SK-N-SH treated with all-trans-retinoic acid at 6 μM for 48 hours (cell line): ENCODE results near the gene FOXK1.

ENCODE experiments used
- ATAC-seq: fragments of 200-7000 bp; cut with Tn5 transposase; 3 replicates; pipeline ENCODE4 v1.9.1; 2020; ENCODE audit warnings: mild to moderate bottlenecking, moderate library complexity
- BACH2 ChIP-seq: fragments of 250-450 bp; sonication (Bioruptor Pico); IDR thresholded peaks from 2 replicates; pipeline ENCODE4 v1.9.0; 2021; ENCODE audit warnings: mild to moderate bottlenecking, borderline replicate concordance
- CSRNP3 ChIP-seq: fragments of 250-450 bp; sonication (Bioruptor Pico); IDR thresholded peaks from 2 replicates; pipeline ENCODE4 v1.5.1; 2021; ENCODE audit warnings: mild to moderate bottlenecking, moderate library complexity
- ESRRG ChIP-seq: fragments of 250-450 bp; sonication (Bioruptor Pico); IDR thresholded peaks from 2 replicates; pipeline ENCODE4 v1.6.1; 2021; ENCODE audit warnings: mild to moderate bottlenecking
- GLIS3 ChIP-seq: fragments of 250-450 bp; sonication (Bioruptor Pico); IDR thresholded peaks from 2 replicates; pipeline ENCODE4 v1.5.0; 2020; ENCODE audit warnings: mild to moderate bottlenecking, moderate library complexity
- ISL1 ChIP-seq: fragments of 250-450 bp; sonication (Bioruptor Pico); IDR thresholded peaks from 2 replicates; pipeline ENCODE4 v2.1.2; 2022; ENCODE audit warnings: mild to moderate bottlenecking, moderate library complexity
- OSR1 ChIP-seq: fragments of 250-450 bp; sonication (Bioruptor Pico); IDR thresholded peaks from 2 replicates; pipeline ENCODE4 v1.8.0; 2022; ENCODE audit warnings: moderate library complexity, mild to moderate bottlenecking, inconsistent platforms
- POU6F1 ChIP-seq: fragments of 250-450 bp; sonication (Bioruptor Pico); IDR thresholded peaks from 2 replicates; pipeline ENCODE4 v1.8.0; 2021; ENCODE audit warnings: low read depth, mild to moderate bottlenecking, moderate library complexity, borderline replicate concordance
- PPARA ChIP-seq: fragments of 250-450 bp; sonication (Bioruptor Pico); IDR thresholded peaks from 2 replicates; pipeline ENCODE4 v1.5.0; 2020; ENCODE audit warnings: mild to moderate bottlenecking, borderline replicate concordance
- RARB ChIP-seq: fragments of 250-450 bp; sonication (Bioruptor Pico); IDR thresholded peaks from 2 replicates; pipeline ENCODE4 v1.8.0; 2021; ENCODE audit warnings: mild to moderate bottlenecking, moderate library complexity
- SNAI2 ChIP-seq: fragments of 250-450 bp; sonication (Bioruptor Pico); IDR thresholded peaks from 2 replicates; pipeline ENCODE4 v1.5.0; 2020; ENCODE audit warnings: mild to moderate bottlenecking, moderate library complexity
- TCF4 ChIP-seq: fragments of 250-450 bp; sonication (Bioruptor Pico); IDR thresholded peaks from 2 replicates; pipeline ENCODE4 v1.8.0; 2021; ENCODE audit warnings: mild to moderate bottlenecking, moderate library complexity, borderline replicate concordance
- ZFP3 ChIP-seq: fragments of 250-450 bp; sonication (Bioruptor Pico); IDR thresholded peaks from 2 replicates; pipeline ENCODE4 v1.5.0; 2020; ENCODE audit warnings: mild to moderate bottlenecking, moderate library complexity
- ZFP30 ChIP-seq: fragments of 450-650 bp; formaldehyde crosslinking; IDR thresholded peaks from 2 replicates; pipeline ENCODE4 v1.5.0; 2022; ENCODE audit warnings: mild to moderate bottlenecking, moderate library complexity
- ZNF565 ChIP-seq: fragments of 450-650 bp; formaldehyde crosslinking; conservative IDR thresholded peaks from 2 replicates; pipeline ENCODE4 v1.5.0; 2020; ENCODE audit warnings: low read depth, mild to moderate bottlenecking, moderate library complexity
- ZNF70 ChIP-seq: fragments of 450-650 bp; formaldehyde crosslinking; IDR thresholded peaks from 2 replicates; pipeline ENCODE4 v1.5.0; 2020; ENCODE audit warnings: mild to moderate bottlenecking, moderate library complexity
- ZNF8 ChIP-seq: fragments of 450-650 bp; formaldehyde crosslinking; IDR thresholded peaks from 2 replicates; pipeline ENCODE4 v1.5.0; 2020; ENCODE audit warnings: mild to moderate bottlenecking, moderate library complexity
- TF ChIP-seq, protein P1 (sequence below): fragments of 250-450 bp; sonication (Bioruptor Pico); IDR thresholded peaks from 2 replicates; pipeline ENCODE4 v1.5.0; 2020; ENCODE audit warnings: mild to moderate bottlenecking, moderate library complexity
- TF ChIP-seq, protein P2 (sequence below): fragments of 250-450 bp; sonication (Bioruptor Pico); IDR thresholded peaks from 2 replicates; pipeline ENCODE4 v1.8.0; 2020; ENCODE audit warnings: mild to moderate bottlenecking, moderate library complexity, borderline replicate concordance
- TF ChIP-seq, protein P3 (sequence below): fragments of 250-450 bp; sonication (Bioruptor Pico); IDR thresholded peaks from 2 replicates; pipeline ENCODE4 v1.5.1; 2020; ENCODE audit warnings: low read depth, mild to moderate bottlenecking, moderate library complexity

The FOXK1 gene

DNA sequence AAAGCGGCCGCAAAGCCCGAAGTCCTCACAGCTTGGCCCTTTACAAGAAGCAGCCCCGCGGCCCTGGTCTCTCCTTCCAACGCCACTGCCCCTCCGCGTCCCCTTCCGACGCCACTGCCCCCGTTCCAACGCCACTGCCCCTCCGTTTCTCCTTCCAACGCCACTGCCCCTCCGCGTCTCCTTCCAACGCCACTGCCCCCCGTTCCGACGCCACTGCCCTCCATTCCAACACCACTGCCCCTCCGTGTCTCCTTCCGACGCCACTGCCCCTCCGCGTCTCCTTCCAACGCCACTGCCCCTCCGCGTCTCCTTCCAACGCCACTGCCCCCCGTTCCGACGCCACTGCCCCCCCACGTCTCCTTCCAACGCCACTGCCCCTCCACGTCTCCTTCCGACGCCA is 126.5 kb downstream of the FOXK1 start:
- ATAC-seq: no peak
- TF ChIP-seq ZNF8 (CRISPR knock-in tag): no peak
- no peak for TF ChIP-seq ZNF565
- no peak for TF ChIP-seq TCF4
- no peak for TF ChIP-seq ZNF70 (CRISPR knock-in tag)
- TF ChIP-seq, protein P1, sequence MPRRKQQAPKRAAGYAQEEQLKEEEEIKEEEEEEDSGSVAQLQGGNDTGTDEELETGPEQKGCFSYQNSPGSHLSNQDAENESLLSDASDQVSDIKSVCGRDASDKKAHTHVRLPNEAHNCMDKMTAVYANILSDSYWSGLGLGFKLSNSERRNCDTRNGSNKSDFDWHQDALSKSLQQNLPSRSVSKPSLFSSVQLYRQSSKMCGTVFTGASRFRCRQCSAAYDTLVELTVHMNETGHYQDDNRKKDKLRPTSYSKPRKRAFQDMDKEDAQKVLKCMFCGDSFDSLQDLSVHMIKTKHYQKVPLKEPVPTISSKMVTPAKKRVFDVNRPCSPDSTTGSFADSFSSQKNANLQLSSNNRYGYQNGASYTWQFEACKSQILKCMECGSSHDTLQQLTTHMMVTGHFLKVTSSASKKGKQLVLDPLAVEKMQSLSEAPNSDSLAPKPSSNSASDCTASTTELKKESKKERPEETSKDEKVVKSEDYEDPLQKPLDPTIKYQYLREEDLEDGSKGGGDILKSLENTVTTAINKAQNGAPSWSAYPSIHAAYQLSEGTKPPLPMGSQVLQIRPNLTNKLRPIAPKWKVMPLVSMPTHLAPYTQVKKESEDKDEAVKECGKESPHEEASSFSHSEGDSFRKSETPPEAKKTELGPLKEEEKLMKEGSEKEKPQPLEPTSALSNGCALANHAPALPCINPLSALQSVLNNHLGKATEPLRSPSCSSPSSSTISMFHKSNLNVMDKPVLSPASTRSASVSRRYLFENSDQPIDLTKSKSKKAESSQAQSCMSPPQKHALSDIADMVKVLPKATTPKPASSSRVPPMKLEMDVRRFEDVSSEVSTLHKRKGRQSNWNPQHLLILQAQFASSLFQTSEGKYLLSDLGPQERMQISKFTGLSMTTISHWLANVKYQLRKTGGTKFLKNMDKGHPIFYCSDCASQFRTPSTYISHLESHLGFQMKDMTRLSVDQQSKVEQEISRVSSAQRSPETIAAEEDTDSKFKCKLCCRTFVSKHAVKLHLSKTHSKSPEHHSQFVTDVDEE (CRISPR knock-in tag): no peak
- TF ChIP-seq GLIS3 (CRISPR knock-in tag): no peak
- no peak for TF ChIP-seq ISL1 (CRISPR knock-in tag)
- TF ChIP-seq BACH2 (CRISPR knock-in tag): no peak
- TF ChIP-seq OSR1 (CRISPR knock-in tag): no peak
- no peak for TF ChIP-seq POU6F1 (CRISPR knock-in tag)
- no peak for TF ChIP-seq ZFP30 (CRISPR knock-in tag)
- no peak for TF ChIP-seq SNAI2 (CRISPR knock-in tag)
- TF ChIP-seq ESRRG: no peak

DNA sequence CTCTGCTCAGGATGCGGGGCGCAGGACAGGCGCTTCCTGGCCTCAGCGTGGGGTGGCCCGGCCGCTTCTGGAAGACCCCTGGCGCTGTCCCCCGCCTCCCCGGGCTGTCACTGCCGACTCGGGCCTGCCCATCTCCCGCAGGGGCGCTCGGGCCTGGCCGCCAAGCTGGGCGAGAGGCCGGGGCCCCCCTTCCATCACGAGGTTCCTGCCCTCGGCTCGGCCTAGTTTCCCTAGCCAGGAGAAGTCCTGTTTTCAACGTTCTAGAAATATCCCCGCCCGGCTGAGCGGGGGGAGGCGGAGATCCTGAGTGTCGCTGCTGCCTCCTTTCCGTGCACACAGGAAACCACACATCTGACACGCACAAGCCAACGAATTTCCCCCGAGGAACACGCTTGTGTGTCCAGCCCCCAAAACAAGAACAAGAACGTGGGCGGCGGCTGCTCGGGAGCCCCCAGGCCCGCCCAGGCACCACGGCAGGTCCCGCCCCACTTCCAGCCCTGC is 127.0 kb downstream of the FOXK1 start:
- ATAC-seq: no peak
- TF ChIP-seq POU6F1 (CRISPR knock-in tag) (no peak), SNAI2 (CRISPR knock-in tag) (no peak), ZNF70 (CRISPR knock-in tag) (no peak), ESRRG (no peak), ZNF565 (no peak), BACH2 (CRISPR knock-in tag) (no peak), ZNF8 (CRISPR knock-in tag) (no peak), TCF4 (no peak), ISL1 (CRISPR knock-in tag) (no peak), ZFP3 (CRISPR knock-in tag) (no peak), GLIS3 (CRISPR knock-in tag) (no peak), RARB (CRISPR knock-in tag) (no peak)
- TF ChIP-seq, protein P2, sequence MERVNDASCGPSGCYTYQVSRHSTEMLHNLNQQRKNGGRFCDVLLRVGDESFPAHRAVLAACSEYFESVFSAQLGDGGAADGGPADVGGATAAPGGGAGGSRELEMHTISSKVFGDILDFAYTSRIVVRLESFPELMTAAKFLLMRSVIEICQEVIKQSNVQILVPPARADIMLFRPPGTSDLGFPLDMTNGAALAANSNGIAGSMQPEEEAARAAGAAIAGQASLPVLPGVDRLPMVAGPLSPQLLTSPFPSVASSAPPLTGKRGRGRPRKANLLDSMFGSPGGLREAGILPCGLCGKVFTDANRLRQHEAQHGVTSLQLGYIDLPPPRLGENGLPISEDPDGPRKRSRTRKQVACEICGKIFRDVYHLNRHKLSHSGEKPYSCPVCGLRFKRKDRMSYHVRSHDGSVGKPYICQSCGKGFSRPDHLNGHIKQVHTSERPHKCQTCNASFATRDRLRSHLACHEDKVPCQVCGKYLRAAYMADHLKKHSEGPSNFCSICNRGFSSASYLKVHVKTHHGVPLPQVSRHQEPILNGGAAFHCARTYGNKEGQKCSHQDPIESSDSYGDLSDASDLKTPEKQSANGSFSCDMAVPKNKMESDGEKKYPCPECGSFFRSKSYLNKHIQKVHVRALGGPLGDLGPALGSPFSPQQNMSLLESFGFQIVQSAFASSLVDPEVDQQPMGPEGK (CRISPR knock-in tag): no peak
- TF ChIP-seq, protein P3, sequence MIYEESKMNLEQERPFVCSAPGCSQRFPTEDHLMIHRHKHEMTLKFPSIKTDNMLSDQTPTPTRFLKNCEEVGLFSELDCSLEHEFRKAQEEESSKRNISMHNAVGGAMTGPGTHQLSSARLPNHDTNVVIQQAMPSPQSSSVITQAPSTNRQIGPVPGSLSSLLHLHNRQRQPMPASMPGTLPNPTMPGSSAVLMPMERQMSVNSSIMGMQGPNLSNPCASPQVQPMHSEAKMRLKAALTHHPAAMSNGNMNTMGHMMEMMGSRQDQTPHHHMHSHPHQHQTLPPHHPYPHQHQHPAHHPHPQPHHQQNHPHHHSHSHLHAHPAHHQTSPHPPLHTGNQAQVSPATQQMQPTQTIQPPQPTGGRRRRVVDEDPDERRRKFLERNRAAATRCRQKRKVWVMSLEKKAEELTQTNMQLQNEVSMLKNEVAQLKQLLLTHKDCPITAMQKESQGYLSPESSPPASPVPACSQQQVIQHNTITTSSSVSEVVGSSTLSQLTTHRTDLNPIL (CRISPR knock-in tag): no peak

DNA sequence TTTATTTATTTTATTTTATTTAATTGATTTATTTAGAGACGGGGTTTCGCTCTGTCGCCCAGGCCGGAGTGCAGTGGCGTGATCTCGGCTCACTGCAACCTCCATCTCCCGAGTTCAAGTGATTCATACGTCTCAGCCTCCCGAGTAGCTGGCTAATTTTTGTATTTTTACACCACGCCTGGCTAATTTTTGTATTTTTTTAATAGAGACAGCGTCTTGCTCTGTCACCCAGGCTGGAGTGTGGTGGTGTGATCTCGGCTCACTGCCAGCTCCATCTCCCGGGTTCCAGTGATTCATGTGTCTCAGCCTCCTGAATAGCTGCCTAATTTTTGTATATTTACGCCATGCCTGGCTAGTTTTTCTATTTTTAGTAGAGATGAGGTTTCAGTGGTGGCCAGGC is 127.6 kb downstream of the FOXK1 start:
- ATAC-seq: no peak

More for the DNA sequence above, 127.6 kb downstream of the FOXK1 start:
- TF ChIP-seq PPARA (CRISPR knock-in tag): no peak
- TF ChIP-seq SNAI2 (CRISPR knock-in tag): no peak
- TF ChIP-seq GLIS3 (CRISPR knock-in tag): no peak
- TF ChIP-seq ZNF565: no peak
- TF ChIP-seq TCF4: no peak
- TF ChIP-seq CSRNP3 (CRISPR knock-in tag): no peak
- no peak for TF ChIP-seq ISL1 (CRISPR knock-in tag)
- TF ChIP-seq ZNF70 (CRISPR knock-in tag): no peak
- TF ChIP-seq RARB (CRISPR knock-in tag): no peak
- no peak for TF ChIP-seq POU6F1 (CRISPR knock-in tag)
- no peak for TF ChIP-seq ZFP3 (CRISPR knock-in tag)
- TF ChIP-seq BACH2 (CRISPR knock-in tag): no peak
- no peak for TF ChIP-seq OSR1 (CRISPR knock-in tag)
- TF ChIP-seq, protein P2 (CRISPR knock-in tag): no peak
